Mucosa of descending colon (tissue), 3 donors: ENCODE data around the gene LIMCH1. TPM values are rescaled to one million over a fixed set of nuclear protein-coding genes. Genes with fewer than 3 reads are reported as not detected.

Experiments
- ATAC-seq: fragments of 200-7000 bp; cut with Tn5 transposase; one replicate; pipeline ENCODE4 v1.9.1; 2020; ENCODE audit warnings: mild to moderate bottlenecking, moderate library complexity
- DNase-seq, 3 donors: peaks; one replicate each; pipeline ENCODE4 v3.0.0-alpha.2; 2020
- H3K36me3 ChIP-seq: fragments of 200-600 bp; one replicate; pipeline ENCODE4 v1.8.0; 2021; ENCODE audit warnings: low read depth, mild to moderate bottlenecking
- H3K4me1 ChIP-seq: fragments of 200-600 bp; one replicate; pipeline ENCODE4 v1.8.0; 2021; ENCODE audit warnings: low read depth, mild to moderate bottlenecking
- H3K4me3 ChIP-seq: fragments of 200-600 bp; one replicate; pipeline ENCODE4 v1.8.0; 2021; ENCODE audit warnings: mild to moderate bottlenecking
- H3K9me3 ChIP-seq: fragments of 200-600 bp; one replicate; pipeline ENCODE4 v1.8.0; 2021; ENCODE audit warnings: mild to moderate bottlenecking
- CTCF ChIP-seq: fragments of 200-600 bp; IDR thresholded peaks from one replicate; pipeline ENCODE4 v1.8.0; 2022; ENCODE audit warnings: antibody characterized with exemption, mild to moderate bottlenecking
- intact Hi-C, 2 donors: fragments of 100-400 bp; cut with DNase I in 1 of 2; cut with micrococcal nuclease in 1 of 2; formaldehyde crosslinking; loops; one replicate each; pipeline versions ENCODE4 v1.11.0 to v1.11.1; 2022; cut with DNase I, micrococcal nuclease
- total RNA-seq, 3 donors: library from RNA; stranded (reverse); fragmentation: NEBNext Ultra II Directional in 2 of 3; extraction: Animal tissue kit (Norgen Biotek cat#: 25700) in 2 of 3; gene quantifications; one replicate each; pipeline versions ENCODE4 v1.2.1 to v1.2.4, GENCODE V29; 2021 to 2023
- donor health status: DM: no; HTN: no; CAD: no; lungs with moderate emphysema.
- donor health status: DM: no; HTN: no; CAD: no.
- donor health status: DM: no; HTN: yes; CAD: no.

The LIMCH1 gene
- total RNA-seq, 3 donors from 2014 or later = 9.2 to 15.7 (median 9.6) TPM

- TF ChIP-seq CTCF = no peak
- intact Hi-C loops = no loop called here
- no peak for DNase-seq
- Histone ChIP-seq H3K36me3 (no peaks in the 10 kb centered on the region), H3K4me1 (no peaks in the 10 kb centered on the region), H3K9me3 (peaks cover 5% of the 10 kb centered on the region), H3K4me3 (no peak overlapping the region)
- ATAC-seq = no peak
These were observed 184.2 kb downstream of the LIMCH1 start for GRCh38 chr4:41722181-41722580.

GRCh38 chr4:41723286-41723685 lies 185.3 kb downstream of the LIMCH1 start:
- ATAC-seq = no peak

GRCh38 chr4:41725254-41725653 lies 187.3 kb downstream of the LIMCH1 start:
- no peaks in the 10 kb centered on the region for H3K36me3 ChIP-seq
- peaks cover 5% of the 10 kb centered on the region for H3K9me3 ChIP-seq
- intact Hi-C loops = no loop called here
- TF ChIP-seq CTCF = no peak
- H3K4me3 ChIP-seq = no peak overlapping the region
- DNase-seq (no peak), ATAC-seq (no peak)
- no peaks in the 10 kb centered on the region for H3K4me1 ChIP-seq

More at GRCh38 chr4:41723286-41723685, 185.3 kb downstream of the LIMCH1 start:
- H3K4me1 ChIP-seq = no peaks in the 10 kb centered on the region
- no peak for DNase-seq
- TF ChIP-seq CTCF = no peak
- H3K4me3 ChIP-seq = no peak overlapping the region
- H3K9me3 ChIP-seq = peaks cover 5% of the 10 kb centered on the region
- intact Hi-C loops = no loop called here
- H3K36me3 ChIP-seq = no peaks in the 10 kb centered on the region

- no peak for ATAC-seq
- peaks cover 5% of the 10 kb centered on the region for H3K9me3 ChIP-seq
- no peak for TF ChIP-seq CTCF
- no peaks in the 10 kb centered on the region for H3K4me1 ChIP-seq
- H3K4me3 ChIP-seq = no peak overlapping the region
- DNase-seq = no peak
- no peaks in the 10 kb centered on the region for H3K36me3 ChIP-seq
- intact Hi-C loops = no loop called here
These were observed 190.1 kb downstream of the LIMCH1 start for GRCh38 chr4:41727861-41728572.

- H3K36me3 ChIP-seq = no peaks in the 10 kb centered on the region
- H3K9me3 ChIP-seq = peaks cover 5% of the 10 kb centered on the region
- no peak overlapping the region for H3K4me3 ChIP-seq
- no peak for ATAC-seq
- DNase-seq = no peak
- no peaks in the 10 kb centered on the region for H3K4me1 ChIP-seq
- intact Hi-C loops = no loop called here
- no peak for TF ChIP-seq CTCF
These were observed 190.6 kb downstream of the LIMCH1 start for GRCh38 chr4:41728573-41728913.
